GM21717 (cell line): ENCODE measurements around the gene NEB.

Experiments
- ATAC-seq: cut with Tn5 transposase; IDR thresholded peaks from one replicate; pipeline ENCODE4 v1.9.1; 2021; ENCODE audit warnings: mild to moderate bottlenecking, moderate library complexity; ENCODE audit not compliant: unreplicated experiment

Gene NEB

DNA sequence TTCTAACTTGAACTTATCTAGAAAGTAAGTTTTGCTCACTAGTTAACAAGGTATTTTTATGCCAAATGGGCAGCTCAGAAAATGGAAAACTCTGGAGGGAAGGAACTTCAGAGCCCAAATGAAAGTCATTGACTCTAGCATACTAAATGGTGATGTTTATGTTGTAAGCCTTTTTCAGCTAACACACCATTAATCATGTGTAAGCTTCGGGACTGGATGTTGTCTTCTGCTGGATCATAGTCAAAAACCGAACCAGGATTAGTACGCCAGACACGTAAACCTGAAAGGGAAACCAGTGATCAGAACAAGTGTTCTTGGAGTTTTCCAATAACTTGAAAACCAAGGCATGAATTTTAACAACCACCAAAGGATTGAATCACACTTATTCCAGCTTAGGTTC lies 242.8 kb downstream of the NEB start:
- ATAC-seq = no peak

DNA sequence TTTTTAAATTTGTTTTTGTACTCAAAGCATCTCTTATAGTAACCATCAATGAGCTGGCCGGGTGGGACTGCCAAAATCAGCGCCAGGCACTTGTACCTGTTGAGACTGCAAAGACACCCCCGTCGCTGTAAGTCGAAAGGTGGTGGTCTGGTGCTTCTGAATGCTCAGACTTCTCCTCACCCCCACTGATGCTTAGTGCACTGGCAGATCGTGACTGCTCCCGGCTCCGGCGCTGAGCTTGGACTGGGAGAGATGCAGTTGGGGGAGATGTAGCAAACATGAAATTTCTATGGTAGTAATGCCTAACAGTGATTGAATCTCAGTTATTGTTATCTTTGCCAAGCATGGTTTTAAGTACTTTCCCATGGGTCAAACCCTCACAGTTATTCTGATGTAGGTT lies 244.0 kb downstream of the NEB start:
- ATAC-seq = no peak

DNA sequence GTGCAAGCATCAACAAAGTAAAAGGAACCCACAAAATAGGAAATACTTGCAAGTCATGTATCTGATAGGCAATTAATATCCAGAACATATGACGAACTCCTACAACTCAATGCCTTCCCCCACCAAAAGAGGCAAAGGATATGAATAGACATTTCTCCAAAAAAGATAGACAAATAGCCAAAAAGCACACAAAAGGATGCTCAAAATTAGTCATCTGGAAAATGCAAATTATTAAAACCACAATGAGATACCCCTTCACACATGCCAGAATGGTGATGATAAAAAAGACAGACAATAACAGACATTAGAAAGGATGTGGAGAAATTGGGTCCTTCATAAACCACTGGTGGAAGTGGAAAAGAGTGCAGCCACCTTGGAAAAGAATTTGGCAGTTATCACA lies 248.2 kb downstream of the NEB start:
- no peak for ATAC-seq

DNA sequence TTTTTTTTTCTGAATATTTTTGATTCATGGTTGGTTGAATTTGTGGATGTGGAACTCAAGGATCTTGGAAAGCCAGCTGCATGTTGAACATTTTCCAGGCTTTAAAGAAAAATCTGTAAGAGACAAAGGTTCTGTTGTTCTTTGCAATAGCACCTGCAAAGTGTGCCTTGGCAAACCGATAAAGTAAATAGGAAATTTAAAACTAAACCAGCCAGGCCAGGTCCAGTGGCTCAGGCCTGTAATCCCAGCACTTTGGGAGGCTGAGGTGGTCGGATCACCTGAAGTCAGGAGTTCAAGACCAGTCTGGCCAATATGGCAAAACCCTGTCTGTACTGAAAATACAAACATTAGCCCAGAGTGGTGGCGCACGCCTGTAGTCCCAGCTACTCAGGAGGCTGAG lies 250.2 kb downstream of the NEB start:
- ATAC-seq = no peak

DNA sequence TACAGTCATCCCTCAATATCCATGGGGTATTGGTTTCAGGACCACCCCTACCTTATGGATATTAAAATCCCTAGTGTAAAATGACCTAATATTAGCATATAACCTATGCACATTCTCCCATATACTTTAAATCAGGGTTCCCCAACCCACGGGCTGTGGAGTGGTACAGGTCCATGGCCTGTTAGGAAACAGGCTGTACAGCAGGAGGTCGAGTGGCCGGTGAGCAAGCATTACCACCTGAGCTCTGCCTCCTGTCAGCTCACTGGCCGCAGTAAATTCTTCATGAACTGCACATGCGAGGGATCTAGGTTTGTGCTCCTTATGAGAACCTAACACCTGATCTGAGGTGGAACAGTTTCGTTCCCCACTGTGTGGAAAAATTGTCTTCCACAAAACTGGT lies 250.7 kb downstream of the NEB start:
- ATAC-seq = no peak

DNA sequence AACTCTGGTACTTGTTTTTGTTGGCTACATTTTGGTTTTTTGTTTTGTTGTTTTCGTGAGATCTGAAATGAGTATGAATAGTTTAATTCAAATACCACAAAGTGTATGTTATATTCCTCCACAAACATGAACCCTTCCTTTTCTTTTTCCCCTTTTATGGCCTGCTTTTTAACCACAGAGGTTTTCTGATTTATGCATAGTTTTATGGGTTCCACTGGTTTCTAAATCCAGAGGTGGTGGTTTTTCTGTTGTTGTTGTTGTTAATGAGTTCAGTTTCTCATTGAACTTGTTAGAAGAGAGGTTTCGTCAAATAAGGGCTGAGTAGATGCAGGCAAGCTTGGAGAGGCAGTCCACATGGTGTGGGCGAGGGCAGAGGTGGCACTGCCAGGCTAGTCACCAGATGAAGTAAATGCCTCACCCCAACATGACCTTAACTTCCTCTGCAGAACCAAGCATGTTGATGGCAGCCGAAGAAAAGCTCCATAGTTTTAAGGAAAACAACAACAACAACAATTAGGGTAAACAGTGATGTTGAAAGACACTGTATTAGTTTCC lies 252.0 kb downstream of the NEB start:
- ATAC-seq = no peak

DNA sequence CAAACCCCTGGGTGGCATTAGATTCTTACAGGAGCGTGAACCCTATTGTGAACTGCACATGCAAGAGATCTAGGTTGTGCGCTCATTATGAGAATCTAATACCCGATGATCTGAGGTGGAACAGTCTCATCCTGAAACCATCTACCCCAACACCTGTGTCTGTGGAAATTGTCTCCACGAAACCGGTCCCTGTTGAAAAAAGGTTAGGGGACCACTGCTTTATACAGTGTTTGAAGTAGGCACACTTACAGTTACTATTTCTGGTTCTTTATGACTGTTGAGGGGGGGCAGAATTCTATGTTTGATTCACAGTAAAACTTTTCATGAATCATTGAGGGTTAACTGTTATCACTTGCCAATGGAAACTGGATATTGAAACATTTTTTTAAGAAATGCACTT lies 252.5 kb downstream of the NEB start:
- no peak for ATAC-seq

DNA sequence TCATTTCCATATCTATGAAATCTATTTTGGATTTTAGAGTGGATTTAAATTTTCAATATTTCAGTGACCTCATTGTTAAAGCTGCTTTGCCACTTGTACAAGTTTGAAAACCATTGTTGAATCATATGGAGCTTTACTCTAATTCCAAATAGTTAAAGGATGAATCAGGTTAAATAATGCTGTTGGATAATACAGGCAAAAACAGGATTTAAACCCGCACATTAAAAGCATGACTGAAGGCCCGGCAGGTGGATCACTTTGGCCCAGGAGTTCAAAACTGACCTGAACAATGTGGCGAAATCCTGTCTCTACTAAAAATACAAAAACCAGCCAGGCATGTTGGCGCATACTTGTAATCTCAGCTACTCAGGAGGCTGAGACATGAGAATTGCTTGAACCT lies 256.3 kb downstream of the NEB start:
- ATAC-seq = no peak

DNA sequence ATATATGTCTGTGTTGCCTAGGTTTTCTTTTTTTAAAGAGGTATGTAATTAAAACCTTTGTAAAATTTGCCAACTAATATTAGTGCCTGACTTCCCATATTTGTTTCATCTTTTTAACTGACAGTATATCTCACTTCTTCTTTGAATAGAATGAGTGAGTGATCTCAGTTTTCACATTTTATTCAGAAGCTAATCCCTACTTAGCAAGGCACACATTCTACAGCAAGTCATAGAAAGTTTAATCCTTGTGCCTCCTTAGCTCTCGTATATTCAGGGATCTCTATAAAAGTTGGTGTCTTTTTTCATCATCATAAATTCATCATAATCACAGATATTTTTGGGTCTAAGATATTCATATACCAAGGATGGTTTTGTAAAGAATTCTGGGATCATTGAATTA lies 258.0 kb downstream of the NEB start:
- ATAC-seq = no peak

DNA sequence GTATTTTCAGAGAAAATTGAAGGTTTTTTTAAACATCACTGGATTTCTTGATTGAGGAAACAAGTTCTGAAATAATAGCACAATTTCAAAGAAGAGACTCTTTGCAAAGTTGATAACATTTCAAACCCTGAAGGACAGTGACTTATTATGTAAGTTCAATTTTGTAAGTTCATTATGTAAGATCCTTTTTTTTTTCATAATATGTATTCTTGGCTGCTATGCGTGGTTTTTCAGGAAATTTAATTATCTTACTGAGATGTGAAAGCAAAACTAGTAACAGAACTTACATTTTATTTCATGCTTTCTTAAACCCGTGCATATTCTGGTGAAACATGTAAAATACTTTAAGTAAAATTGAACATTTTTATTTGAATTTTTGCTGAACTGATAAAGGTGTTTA lies 259.2 kb downstream of the NEB start:
- no peak for ATAC-seq

DNA sequence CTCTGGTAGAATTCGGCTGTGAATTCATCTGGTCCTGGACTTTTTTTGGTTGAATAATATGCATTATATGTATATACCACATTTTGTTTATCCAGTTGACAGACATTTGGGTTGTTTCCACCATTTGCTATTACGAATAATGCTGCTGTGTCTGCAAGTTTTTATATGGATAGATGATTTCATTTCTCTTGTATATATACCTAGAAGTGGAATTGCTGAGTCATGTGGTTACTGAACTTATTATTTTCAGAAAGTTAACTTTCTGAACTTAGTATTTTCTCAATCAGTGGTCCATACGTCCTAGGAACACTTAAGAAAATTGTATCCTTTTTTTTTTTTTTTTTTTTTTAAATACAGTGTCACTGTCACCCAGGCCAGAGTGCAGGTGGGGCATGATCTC lies 261.3 kb downstream of the NEB start:
- no peak for ATAC-seq

DNA sequence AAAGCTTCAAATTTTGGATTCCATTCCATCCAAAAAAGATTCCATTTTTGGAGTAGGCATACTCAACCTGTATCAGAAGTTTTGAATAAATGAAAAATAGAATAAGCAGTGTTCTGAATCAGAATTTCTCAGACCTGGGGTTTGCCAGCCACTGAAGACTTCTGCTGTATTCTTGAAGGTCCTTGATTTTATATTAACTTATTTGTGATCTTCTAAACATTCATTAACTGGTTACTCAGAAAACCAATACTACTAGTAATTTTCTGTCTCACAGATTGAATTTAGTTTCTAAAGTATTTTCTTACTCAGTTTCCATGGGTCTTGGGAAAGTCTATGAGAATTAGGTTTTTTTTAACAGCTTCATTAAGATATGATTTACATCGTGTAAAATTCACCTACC lies 263.7 kb downstream of the NEB start:
- ATAC-seq = no peak

DNA sequence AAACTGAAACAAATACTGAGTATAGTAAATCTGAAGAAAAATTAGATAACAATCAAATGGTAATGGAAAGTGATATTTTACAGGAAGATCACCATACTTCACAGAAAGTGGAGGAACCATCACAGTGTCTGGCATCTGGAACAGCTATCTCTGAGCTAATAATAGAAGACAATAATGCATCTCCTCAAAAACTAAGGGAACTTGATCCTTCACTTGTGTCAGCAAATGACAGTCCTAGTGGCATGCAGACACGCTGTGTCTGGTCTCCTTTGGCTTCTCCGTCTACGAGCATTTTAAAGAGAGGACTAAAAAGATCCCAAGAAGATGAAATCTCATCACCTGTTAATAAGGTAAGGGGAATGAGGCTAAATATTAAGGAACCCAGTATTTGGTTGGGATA lies 268.5 kb downstream of the NEB start:
- ATAC-seq = no peak

DNA sequence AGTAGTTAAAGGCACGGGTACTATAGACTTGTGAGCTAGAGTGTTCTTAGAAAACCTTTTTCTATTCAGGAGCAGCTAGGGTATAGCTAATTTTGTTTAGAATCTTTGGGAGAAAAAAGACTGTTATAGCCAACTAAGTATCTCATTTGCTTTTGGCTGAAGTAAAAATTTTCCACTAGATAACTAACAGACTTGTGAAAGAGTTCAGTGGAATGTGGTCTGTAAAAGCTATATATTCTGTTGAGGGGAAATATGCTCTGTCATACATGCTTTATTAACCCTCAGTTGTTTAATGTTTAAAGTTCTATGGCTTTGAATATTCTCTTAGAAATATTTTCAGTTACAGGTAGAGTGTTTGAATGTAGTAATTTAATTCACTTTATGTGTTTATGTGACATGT lies 274.9 kb downstream of the NEB start:
- ATAC-seq = no peak

DNA sequence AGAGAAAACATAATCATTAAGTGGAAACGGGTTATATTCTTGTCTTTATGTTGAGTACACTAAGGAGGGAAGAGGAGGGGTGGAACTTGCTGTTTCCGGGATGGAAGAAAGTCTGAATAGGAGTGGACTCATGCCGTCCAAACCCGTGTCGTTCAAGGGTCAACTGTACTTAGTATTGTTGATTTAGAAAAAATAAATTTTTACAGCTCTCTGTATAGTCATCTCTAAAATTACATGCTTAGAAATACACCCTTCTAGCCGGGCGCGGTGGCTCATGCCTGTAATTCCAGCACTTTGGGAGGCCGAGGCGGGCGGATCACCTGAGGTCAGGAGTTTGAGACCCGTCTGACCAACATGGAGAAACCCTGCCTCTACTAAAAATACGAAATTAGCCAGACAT lies 295.1 kb downstream of the NEB start:
- ATAC-seq = no peak

DNA sequence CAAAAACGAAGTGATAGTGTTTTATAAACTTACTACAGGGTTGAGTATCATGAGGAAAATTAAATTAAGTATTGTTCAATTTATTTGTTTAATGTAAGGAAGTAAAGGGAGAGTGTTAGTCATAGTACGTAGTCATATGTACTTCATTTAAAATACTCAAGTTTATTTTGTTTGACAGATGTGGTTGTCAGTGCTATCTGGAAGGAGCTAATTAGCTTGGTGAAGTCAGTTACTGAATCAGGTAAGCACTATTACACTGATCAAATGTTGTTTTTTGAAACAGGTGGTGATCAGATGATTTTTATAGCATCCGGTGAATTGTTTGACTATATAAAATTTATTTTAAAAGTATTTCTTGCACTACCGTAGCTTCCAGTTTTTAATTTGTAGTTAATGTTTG lies 295.8 kb downstream of the NEB start:
- ATAC-seq = no peak

DNA sequence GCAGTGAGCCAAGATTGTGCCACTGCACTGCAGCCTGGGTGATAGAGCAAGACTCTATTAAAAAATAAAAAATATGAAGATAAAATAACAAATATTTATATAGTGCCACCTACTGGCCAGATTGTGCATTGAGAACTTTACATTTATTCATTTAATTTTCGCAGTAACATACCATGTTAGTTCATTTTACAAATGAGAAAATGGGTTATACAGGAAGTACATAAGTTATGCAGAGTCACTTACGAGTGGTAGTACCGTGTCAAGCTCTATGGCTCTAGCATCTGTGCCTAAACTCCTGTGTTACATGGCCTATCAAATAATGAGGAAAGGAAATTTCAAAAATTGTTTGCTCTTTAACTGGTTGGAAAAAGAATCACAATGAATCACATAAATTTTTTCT lies 296.6 kb downstream of the NEB start:
- ATAC-seq = no peak
